HepG2 (cell line): ENCODE data around the gene RICTOR. TPM values are rescaled to one million over a fixed set of nuclear protein-coding genes. Genes with fewer than 3 reads are reported as not detected.

Experiments used
- ARID5B ChIP-seq: IDR thresholded peaks from 2 replicates; pipeline ENCODE4 v1.4.0; 2020; ENCODE audit warnings: mild to moderate bottlenecking, missing genetic modification reagents
- CBX5 ChIP-seq: sonication (generic); formaldehyde crosslinking; IDR thresholded peaks from 2 replicates; pipeline ENCODE4 v1.4.0; 2020; ENCODE audit warnings: missing genetic modification reagents, borderline replicate concordance
- CSRNP1 ChIP-seq: sonication (generic); formaldehyde crosslinking; IDR thresholded peaks from 2 replicates; pipeline ENCODE4 v1.8.1; 2023; ENCODE audit warnings: mild to moderate bottlenecking, missing genetic modification reagents
- ELF1 ChIP-seq: sonication (generic); formaldehyde crosslinking; IDR thresholded peaks from 2 replicates; pipeline ENCODE4 v1.4.0; 2020; ENCODE audit warnings: missing genetic modification reagents
- GATAD2A ChIP-seq: IDR thresholded peaks from 2 replicates; pipeline ENCODE4 v1.6.1; 2016
- GTF2F1 ChIP-seq: fragments of 150-350 bp; IDR thresholded peaks from 2 replicates; pipeline ENCODE4 v1.6.1; 2014; ENCODE audit warnings: low read length
- ISL2 ChIP-seq: sonication (generic); formaldehyde crosslinking; IDR thresholded peaks from 2 replicates; pipeline ENCODE4 v1.5.0; 2020; ENCODE audit warnings: missing genetic modification reagents
- SALL1 ChIP-seq: sonication (generic); formaldehyde crosslinking; IDR thresholded peaks from 2 replicates; pipeline ENCODE4 v1.8.0; 2022; ENCODE audit warnings: mild to moderate bottlenecking, missing genetic modification reagents
- ZNF232 ChIP-seq: sonication (generic); formaldehyde crosslinking; IDR thresholded peaks from 2 replicates; pipeline ENCODE4 v1.4.0; 2020; ENCODE audit warnings: missing genetic modification reagents, borderline replicate concordance
- ZNF468 ChIP-seq: sonication (generic); formaldehyde crosslinking; IDR thresholded peaks from 2 replicates; pipeline ENCODE4 v1.8.0; 2022; ENCODE audit warnings: mild to moderate bottlenecking, moderate library complexity, missing genetic modification reagents
- ZNF687 ChIP-seq: sonication (generic); formaldehyde crosslinking; IDR thresholded peaks from 2 replicates; pipeline ENCODE4 v1.5.1; 2020; ENCODE audit warnings: mild to moderate bottlenecking, missing genetic modification reagents, moderate library complexity
- ZNF816 ChIP-seq: sonication (generic); formaldehyde crosslinking; IDR thresholded peaks from 2 replicates; pipeline ENCODE4 v1.8.0; 2022; ENCODE audit warnings: missing genetic modification reagents, mild to moderate bottlenecking, borderline replicate concordance
- polyA plus RNA-seq, 8 experiments: library from polyadenylated mRNA; depleted of rRNA in 3 of 8; stranded (reverse) in 7 of 8; unstranded in 1 of 8; fragments of >200 nt; fragmentation: Illumina TruSeq in 4 of 8; extraction: Trizol in 4 of 8; gene quantifications; 2 replicates each; pipeline versions ENCODE4 v1.2.1 to v1.2.3, GENCODE V29; 2011 to 2016; ENCODE audit warnings: low read depth in 4 of 8, missing spikeins in 1 of 8, mixed read lengths in 1 of 8; ENCODE audit not compliant: insufficient read depth in 1 of 8
- total RNA-seq, 5 experiments: library from RNA; depleted of rRNA; stranded (reverse); fragments of >200 nt; fragmentation: Illumina TruSeq; extraction: Trizol; gene quantifications; 2 replicates each; pipeline ENCODE4 v1.2.3, GENCODE V29; 2016; ENCODE audit warnings: low read depth in 1 of 5
- TF ChIP-seq, protein P1 (sequence below): sonication (generic); formaldehyde crosslinking; IDR thresholded peaks from 2 replicates; pipeline ENCODE4 v1.4.0; 2020; ENCODE audit warnings: missing genetic modification reagents
- TF ChIP-seq, protein P2 (sequence below): sonication (generic); formaldehyde crosslinking; IDR thresholded peaks from 2 replicates; pipeline ENCODE4 v1.4.0; 2020; ENCODE audit warnings: missing genetic modification reagents, borderline replicate concordance

RICTOR gene
- total and polyA plus RNA-seq, 2 of the 13 experiments (the other 11 are each of a cell fraction or from before 2014, with no cell fraction given), result 10.7 to 15.4 TPM

- TF ChIP-seq ARID5B (CRISPR knock-in tag), result peak; percentile 21; the same call in 1 of the 2 replicates
- TF ChIP-seq, protein P1, sequence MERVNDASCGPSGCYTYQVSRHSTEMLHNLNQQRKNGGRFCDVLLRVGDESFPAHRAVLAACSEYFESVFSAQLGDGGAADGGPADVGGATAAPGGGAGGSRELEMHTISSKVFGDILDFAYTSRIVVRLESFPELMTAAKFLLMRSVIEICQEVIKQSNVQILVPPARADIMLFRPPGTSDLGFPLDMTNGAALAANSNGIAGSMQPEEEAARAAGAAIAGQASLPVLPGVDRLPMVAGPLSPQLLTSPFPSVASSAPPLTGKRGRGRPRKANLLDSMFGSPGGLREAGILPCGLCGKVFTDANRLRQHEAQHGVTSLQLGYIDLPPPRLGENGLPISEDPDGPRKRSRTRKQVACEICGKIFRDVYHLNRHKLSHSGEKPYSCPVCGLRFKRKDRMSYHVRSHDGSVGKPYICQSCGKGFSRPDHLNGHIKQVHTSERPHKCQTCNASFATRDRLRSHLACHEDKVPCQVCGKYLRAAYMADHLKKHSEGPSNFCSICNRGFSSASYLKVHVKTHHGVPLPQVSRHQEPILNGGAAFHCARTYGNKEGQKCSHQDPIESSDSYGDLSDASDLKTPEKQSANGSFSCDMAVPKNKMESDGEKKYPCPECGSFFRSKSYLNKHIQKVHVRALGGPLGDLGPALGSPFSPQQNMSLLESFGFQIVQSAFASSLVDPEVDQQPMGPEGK (CRISPR knock-in tag), result no peak
- no peak for TF ChIP-seq GTF2F1
- TF ChIP-seq, protein P2, sequence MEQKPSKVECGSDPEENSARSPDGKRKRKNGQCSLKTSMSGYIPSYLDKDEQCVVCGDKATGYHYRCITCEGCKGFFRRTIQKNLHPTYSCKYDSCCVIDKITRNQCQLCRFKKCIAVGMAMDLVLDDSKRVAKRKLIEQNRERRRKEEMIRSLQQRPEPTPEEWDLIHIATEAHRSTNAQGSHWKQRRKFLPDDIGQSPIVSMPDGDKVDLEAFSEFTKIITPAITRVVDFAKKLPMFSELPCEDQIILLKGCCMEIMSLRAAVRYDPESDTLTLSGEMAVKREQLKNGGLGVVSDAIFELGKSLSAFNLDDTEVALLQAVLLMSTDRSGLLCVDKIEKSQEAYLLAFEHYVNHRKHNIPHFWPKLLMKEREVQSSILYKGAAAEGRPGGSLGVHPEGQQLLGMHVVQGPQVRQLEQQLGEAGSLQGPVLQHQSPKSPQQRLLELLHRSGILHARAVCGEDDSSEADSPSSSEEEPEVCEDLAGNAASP (CRISPR knock-in tag), result no peak
- TF ChIP-seq CSRNP1 (CRISPR knock-in tag), result no peak
- TF ChIP-seq ZNF468 (CRISPR knock-in tag), result no peak
- TF ChIP-seq ZNF816 (CRISPR knock-in tag), result no peak
- no peak for TF ChIP-seq ISL2 (CRISPR knock-in tag)
- peak; percentile 51; the same call in 1 of the 2 replicates for TF ChIP-seq SALL1
- no peak for TF ChIP-seq ZNF232
- TF ChIP-seq CBX5, result no peak
- TF ChIP-seq ZNF687 (CRISPR knock-in tag), result no peak
- 0 out of 2 replicates have a peak, but pooled peaks have one; percentile 21 for TF ChIP-seq GATAD2A (CRISPR knock-in tag)
- TF ChIP-seq ELF1 (CRISPR knock-in tag), result no peak
Observed at GRCh38 chr5:38923661-38924451, 150.3 kb downstream of the RICTOR start (continued).
